GM18907 (cell line): ENCODE results near the gene TRIOBP.

ENCODE experiments used
- ATAC-seq: cut with Tn5 transposase; IDR thresholded peaks from one replicate; pipeline ENCODE4 v1.9.1; 2021; ENCODE audit warnings: mild to moderate bottlenecking, moderate library complexity; ENCODE audit not compliant: unreplicated experiment

The TRIOBP gene

GRCh38 chr22:37669586-37669985 lies 27.3 kb upstream of the TRIOBP start:
- no peak for ATAC-seq

- ATAC-seq: no peak
Measured at GRCh38 chr22:37672206-37672919, 24.5 kb upstream of the TRIOBP start.

- no peak for ATAC-seq
Measured at GRCh38 chr22:37672920-37673455, 23.9 kb upstream of the TRIOBP start.

GRCh38 chr22:37674248-37674647 lies 22.6 kb upstream of the TRIOBP start:
- ATAC-seq: no peak

- peak; percentile 46 for ATAC-seq
Measured at GRCh38 chr22:37674951-37675929, 21.6 kb upstream of the TRIOBP start, which contains the start of gene LGALS1. LGALS1 (plus strand) TSS chr22:37675636; CDS start chr22:37675703, 67 bp downstream.

GRCh38 chr22:37675930-37676735 lies 20.7 kb upstream of the TRIOBP start:
- ATAC-seq: peak; percentile 13

GRCh38 chr22:37676736-37677492 lies 19.9 kb upstream of the TRIOBP start:
- ATAC-seq: peak; percentile 54

- no peak for ATAC-seq
Measured at GRCh38 chr22:37677493-37677974, 19.3 kb upstream of the TRIOBP start.

- ATAC-seq: no peak
Measured at GRCh38 chr22:37678372-37678771, 18.5 kb upstream of the TRIOBP start.

GRCh38 chr22:37679670-37680069 lies 17.2 kb upstream of the TRIOBP start:
- no peak for ATAC-seq

- ATAC-seq: no peak
Measured at GRCh38 chr22:37680191-37680851, 16.5 kb upstream of the TRIOBP start.

GRCh38 chr22:37681001-37681424 lies 15.8 kb upstream of the TRIOBP start:
- ATAC-seq: no peak

- no peak for ATAC-seq
Measured at GRCh38 chr22:37681556-37682049, 15.2 kb upstream of the TRIOBP start.

- ATAC-seq: no peak
Measured at GRCh38 chr22:37684803-37685615, 11.8 kb upstream of the TRIOBP start.

- peak; percentile 67 for ATAC-seq
Measured at GRCh38 chr22:37686002-37686982, 10.6 kb upstream of the TRIOBP start, which contains the start of gene NOL12. NOL12 (plus strand) TSS chr22:37686343; CDS start chr22:37686393, 50 bp downstream.

GRCh38 chr22:37690407-37690806 lies 6.4 kb upstream of the TRIOBP start:
- no peak for ATAC-seq
